Kidney (tissue), 14 donors: ENCODE results near the gene TBCK. TPM values are rescaled to one million over a fixed set of nuclear protein-coding genes. Genes with fewer than 3 reads are reported as not detected.
A peak's percentile ranks its signal among the peaks of the same experiment; 100 is the strongest.

Source experiments
- DNase-seq, 5 donors: peaks; one replicate each; pipeline ENCODE4 v3.0.0-alpha.2; 2013 to 2020
- FAIRE-seq: peaks from 2 replicates; lab custom pipeline; 2012; peaks lifted over from hg19 to GRCh38; lab: Jason Lieb, UNC
- H3K27ac ChIP-seq, 2 donors: one replicate each; pipeline ENCODE4 v1.7.0; 2013; ENCODE audit warnings: low read depth in 2 of 2, low read length in 2 of 2, inconsistent platforms in 1 of 2
- H3K27me3 ChIP-seq: one replicate; pipeline ENCODE4 v1.7.1; 2013; ENCODE audit warnings: low read length, inconsistent platforms; ENCODE audit not compliant: control insufficient read depth, insufficient read depth
- H3K36me3 ChIP-seq, 3 donors: one replicate each; pipeline versions ENCODE4 v1.7.0 to v1.7.1; 2013; ENCODE audit warnings: low read length in 3 of 3, control low read depth in 1 of 3, inconsistent platforms in 1 of 3; ENCODE audit not compliant: insufficient read depth in 3 of 3, control insufficient read depth in 2 of 3
- H3K4me1 ChIP-seq, 3 donors: one replicate each; pipeline versions ENCODE4 v1.7.0 to v1.7.1; 2013; ENCODE audit warnings: low read length in 3 of 3, inconsistent platforms in 1 of 3, low read depth in 1 of 3; ENCODE audit not compliant: control insufficient read depth in 2 of 3, insufficient read depth in 2 of 3
- H3K4me3 ChIP-seq, 3 donors: one replicate each; pipeline versions ENCODE4 v1.7.0 to v1.8.1; 2013; ENCODE audit warnings: low read length in 3 of 3, control low read depth in 1 of 3, inconsistent platforms in 1 of 3
- H3K9ac ChIP-seq, 3 donors: one replicate each; pipeline versions ENCODE4 v1.7.0 to v1.7.1; 2013; ENCODE audit warnings: low read length in 3 of 3, control low read depth in 1 of 3, inconsistent platforms in 1 of 3
- H3K9me3 ChIP-seq, 3 donors: one replicate each; pipeline versions ENCODE4 v1.7.0 to v1.7.1; 2013; ENCODE audit warnings: low read length in 3 of 3, control low read depth in 1 of 3, inconsistent platforms in 1 of 3; ENCODE audit not compliant: control insufficient read depth in 2 of 3, insufficient read depth in 1 of 3
- CTCF ChIP-seq: IDR thresholded peaks from 3 replicates; pipeline ENCODE4 v1.5.1; 2012; ENCODE audit warnings: mild to moderate bottlenecking, moderate library complexity, borderline replicate concordance; ENCODE audit not compliant: insufficient read depth; ENCODE audit errors: extremely low read depth
- intact Hi-C: fragments of 100-400 bp; cut with DNase I; formaldehyde crosslinking; loops from one replicate; pipeline ENCODE4 v1.11.1; 2022
- polyA plus RNA-seq: library from polyadenylated mRNA; stranded (reverse); fragments of 350-450 nt; fragmentation: Illumina TruSeq; extraction: RNeasy Lipid Tissue Mini Kit (QIAGEN cat#74804); gene quantifications from one replicate; pipeline ENCODE4 v1.2.3, GENCODE V29; 2014; ENCODE audit warnings: low read depth, low replicate concordance; ENCODE audit not compliant: insufficient read depth
- total RNA-seq: library from RNA; stranded (reverse); fragmentation: NEBNext Ultra II Directional; extraction: Animal tissue kit (Norgen Biotek cat#: 25700); gene quantifications from one replicate; pipeline ENCODE4 v1.2.1, GENCODE V29; 2021
- donor health status: control.
- donor health status: control.
- donor health status: control.
- donor health status: control.
- donor health status: control.
- donor health status: DM: yes; HTN: yes; CAD: no.
- donor health status: Normal renal cell carcinoma (clear cell type).

The TBCK gene
- total and polyA plus RNA-seq, 2 donors from 2014 or later: 15.8 to 50.0 TPM

- no peak for FAIRE-seq
- intact Hi-C loops: no loop called here
These were observed 52.2 kb downstream of the TBCK start for GRCh38 chr4:106263594-106264330.

GRCh38 chr4:106261980-106262379 lies 54.0 kb downstream of the TBCK start:
- no peaks in the 10 kb centered on the region for H3K36me3 ChIP-seq
- no peak overlapping the region for H3K4me3 ChIP-seq
- no peak for TF ChIP-seq CTCF
- H3K27me3 ChIP-seq: no peaks in the 10 kb centered on the region
- peaks cover 0 to 8% (median 0%) of the 10 kb centered on the region in 3 donors for H3K4me1 ChIP-seq
- FAIRE-seq (peak; percentile 32), DNase-seq (no peak)
- H3K9me3 ChIP-seq: no peaks in the 10 kb centered on the region
- H3K9ac ChIP-seq: no peak overlapping the region
- intact Hi-C loops: no loop called here
- no peak overlapping the region for H3K27ac ChIP-seq

More at GRCh38 chr4:106263594-106264330, 52.2 kb downstream of the TBCK start:
- H3K9ac ChIP-seq: peak overlapping the region in 1 of 3 donors; percentile 36
- no peaks in the 10 kb centered on the region for H3K36me3 ChIP-seq
- peaks cover 0 to 8% (median 0%) of the 10 kb centered on the region in 3 donors for H3K4me1 ChIP-seq
- H3K9me3 ChIP-seq: no peaks in the 10 kb centered on the region
- H3K27me3 ChIP-seq: no peaks in the 10 kb centered on the region
- DNase-seq: no peak
- peak overlapping the region in 2 of 3 donors; percentile 7 to 44 for H3K4me3 ChIP-seq
- peak overlapping the region; percentile 58 to 68 for H3K27ac ChIP-seq
- no peak for TF ChIP-seq CTCF

- no peak overlapping the region for H3K4me3 ChIP-seq
- peaks cover 0 to 8% (median 5%) of the 10 kb centered on the region in 3 donors for H3K36me3 ChIP-seq
- peak; percentile 3 for FAIRE-seq
- H3K9ac ChIP-seq: no peak overlapping the region
- no peak overlapping the region for H3K27ac ChIP-seq
- H3K4me1 ChIP-seq: no peaks in the 10 kb centered on the region
- H3K27me3 ChIP-seq: no peaks in the 10 kb centered on the region
- no peak for TF ChIP-seq CTCF
- no peaks in the 10 kb centered on the region for H3K9me3 ChIP-seq
- DNase-seq: no peak
- intact Hi-C loops: no loop called here
These were observed 57.6 kb downstream of the TBCK start for GRCh38 chr4:106258145-106259045.
